ENCODE data around the gene FHL3.

The FHL3 gene

GRCh38 chr1:37999430-38000232, 5.7 kb downstream of the FHL3 start:
- TF ChIP-seq, protein P1, sequence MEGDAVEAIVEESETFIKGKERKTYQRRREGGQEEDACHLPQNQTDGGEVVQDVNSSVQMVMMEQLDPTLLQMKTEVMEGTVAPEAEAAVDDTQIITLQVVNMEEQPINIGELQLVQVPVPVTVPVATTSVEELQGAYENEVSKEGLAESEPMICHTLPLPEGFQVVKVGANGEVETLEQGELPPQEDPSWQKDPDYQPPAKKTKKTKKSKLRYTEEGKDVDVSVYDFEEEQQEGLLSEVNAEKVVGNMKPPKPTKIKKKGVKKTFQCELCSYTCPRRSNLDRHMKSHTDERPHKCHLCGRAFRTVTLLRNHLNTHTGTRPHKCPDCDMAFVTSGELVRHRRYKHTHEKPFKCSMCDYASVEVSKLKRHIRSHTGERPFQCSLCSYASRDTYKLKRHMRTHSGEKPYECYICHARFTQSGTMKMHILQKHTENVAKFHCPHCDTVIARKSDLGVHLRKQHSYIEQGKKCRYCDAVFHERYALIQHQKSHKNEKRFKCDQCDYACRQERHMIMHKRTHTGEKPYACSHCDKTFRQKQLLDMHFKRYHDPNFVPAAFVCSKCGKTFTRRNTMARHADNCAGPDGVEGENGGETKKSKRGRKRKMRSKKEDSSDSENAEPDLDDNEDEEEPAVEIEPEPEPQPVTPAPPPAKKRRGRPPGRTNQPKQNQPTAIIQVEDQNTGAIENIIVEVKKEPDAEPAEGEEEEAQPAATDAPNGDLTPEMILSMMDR (IDR thresholded peaks at IDR 0.05; ENCODE audit: low read depth, low read length): no peak
- no peak for DNase-seq (ENCODE audit: extremely low read depth, low read depth)

GRCh38 chr1:37998913-37999429, 6.3 kb downstream of the FHL3 start:
- TF ChIP-seq, protein P1 (IDR thresholded peaks at IDR 0.05; ENCODE audit: low read depth, low read length): no peak
- DNase-seq (ENCODE audit: extremely low read depth, low read depth): no peak

DNA sequence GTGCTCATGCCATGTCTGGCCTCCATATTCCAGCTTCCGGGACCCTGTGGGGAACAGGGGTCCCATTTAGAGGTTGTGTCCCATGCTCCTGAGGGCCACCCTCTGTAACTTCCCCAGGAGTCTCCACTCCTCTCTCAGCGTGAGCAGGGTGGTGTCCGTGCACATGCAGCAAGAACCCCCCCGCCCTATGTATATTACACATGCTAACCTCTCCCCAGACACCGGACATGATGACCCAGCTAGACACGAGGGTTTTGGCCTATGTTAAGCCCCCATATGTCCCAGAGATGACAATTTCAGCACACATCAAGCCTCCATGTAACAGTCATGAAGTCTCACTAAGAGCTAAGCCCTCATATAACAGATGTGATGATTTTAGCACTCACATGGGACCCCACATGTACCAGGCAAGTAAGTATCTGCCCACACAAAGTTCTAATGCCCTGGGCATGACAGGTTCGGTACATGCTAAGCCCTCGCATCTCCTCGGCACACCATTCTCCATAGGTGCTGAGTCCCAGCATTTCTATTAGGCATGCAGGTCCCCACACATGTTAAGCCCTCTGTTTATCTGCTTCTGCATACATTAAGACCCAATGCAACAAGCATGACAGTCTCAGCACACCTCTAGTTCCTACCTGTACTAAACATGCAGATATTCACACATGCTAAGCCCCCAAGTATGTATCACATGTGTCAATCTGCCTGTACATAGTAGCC, 7.1 kb downstream of the FHL3 start:
- no peak for DNase-seq (ENCODE audit: extremely low read depth, low read depth)
- TF ChIP-seq, protein P1 (IDR thresholded peaks at IDR 0.05; ENCODE audit: low read depth, low read length): no peak

DNA sequence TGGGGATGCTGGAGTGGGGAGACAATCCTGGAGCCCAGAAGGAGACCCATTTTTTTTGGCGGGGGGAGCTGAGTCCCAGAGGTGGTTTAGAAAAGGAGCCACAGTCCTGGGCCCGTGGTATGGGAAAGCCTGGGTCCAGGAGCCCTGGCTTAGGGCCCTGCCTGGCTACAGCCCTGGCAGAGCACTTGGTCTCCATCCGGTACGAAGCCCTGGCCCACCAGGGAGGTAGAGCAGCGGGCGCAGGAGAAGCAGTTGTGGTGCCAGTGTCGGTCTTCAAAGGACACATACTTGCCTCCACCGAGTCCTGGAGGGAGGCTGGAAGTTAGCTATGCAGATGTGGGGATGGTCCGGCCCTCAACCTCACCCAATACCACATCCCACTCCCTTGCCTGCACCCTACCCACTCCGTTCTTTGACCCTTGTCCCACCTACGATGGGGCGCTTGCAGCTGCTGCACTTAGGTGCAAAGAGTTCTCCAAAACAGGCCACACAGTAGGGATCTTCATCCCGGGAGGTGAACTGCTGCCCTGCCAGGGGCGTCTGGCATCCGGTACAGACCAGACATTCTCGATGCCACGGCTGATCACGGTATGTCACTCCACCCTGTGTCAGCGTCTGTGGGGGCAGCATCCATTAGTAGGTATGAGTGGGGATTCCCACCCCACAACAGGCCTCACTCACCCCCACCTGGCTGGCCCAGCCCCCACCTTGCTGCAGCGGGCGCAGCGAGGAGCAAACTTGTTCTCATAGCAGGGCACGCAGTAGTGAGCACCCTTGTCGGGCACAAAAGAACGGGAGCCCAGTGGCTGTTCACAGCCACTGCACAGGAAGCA, 7.8 kb downstream of the FHL3 start:
- DNase-seq (ENCODE audit: extremely low read depth, low read depth): no peak
- TF ChIP-seq, protein P1 (IDR thresholded peaks at IDR 0.05; ENCODE audit: low read depth, low read length): no peak

DNA sequence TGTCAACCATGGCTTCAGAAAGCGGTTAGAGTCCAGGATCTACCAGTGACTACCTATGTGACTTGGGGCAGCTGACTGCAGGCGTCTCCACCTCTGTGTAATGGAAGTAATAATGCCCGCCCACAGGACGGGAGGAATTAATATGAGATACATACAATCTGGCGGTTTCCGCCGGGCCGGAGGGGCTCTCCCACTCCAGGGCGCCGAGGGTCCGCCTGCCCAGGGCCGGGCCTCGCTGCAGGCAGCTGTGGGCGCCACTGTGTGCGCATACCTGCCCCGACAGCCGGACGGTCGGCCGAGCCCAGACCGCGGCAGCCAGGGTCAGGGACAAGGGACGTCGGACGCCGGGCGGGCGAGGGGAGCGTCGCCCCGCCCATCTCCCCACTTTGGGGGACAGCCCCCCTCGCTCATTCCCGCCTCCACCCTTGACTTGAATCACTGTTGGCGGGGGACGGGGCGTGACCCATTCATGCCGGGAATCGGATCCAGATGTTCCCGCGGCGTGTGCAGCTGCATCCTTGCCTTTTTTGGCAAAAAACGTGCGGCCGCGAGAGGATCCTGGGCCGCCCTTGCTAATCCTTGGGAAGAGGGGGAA, 9.5 kb downstream of the FHL3 start:
- peak; percentile 92 for DNase-seq (ENCODE audit: extremely low read depth, low read depth)
- TF ChIP-seq, protein P1 (IDR thresholded peaks at IDR 0.05; ENCODE audit: low read depth, low read length): no peak

GRCh38 chr1:37994886-37995566, 10.3 kb downstream of the FHL3 start:
- TF ChIP-seq, protein P1 (IDR thresholded peaks at IDR 0.05; ENCODE audit: low read depth, low read length): no peak
- no peak for DNase-seq (ENCODE audit: extremely low read depth, low read depth)

All from AG09319 (cell line).